Panc1 (cell line): ENCODE measurements around the gene CD93.

ENCODE experiments used
- CTCF ChIP-seq: fragments of 450-650 bp; IDR thresholded peaks from 2 replicates; pipeline ENCODE4 v1.5.1; 2017; ENCODE audit warnings: mild to moderate bottlenecking
- POLR2AphosphoS5 ChIP-seq: IDR thresholded peaks from 2 replicates; pipeline ENCODE4 v1.6.1; 2012; ENCODE audit warnings: mild to moderate bottlenecking, low read depth, low read length, moderate library complexity
- TCF7L2 ChIP-seq: IDR thresholded peaks from 2 replicates; pipeline ENCODE4 v1.6.1; 2011; ENCODE audit warnings: mild to moderate bottlenecking, low read depth, low read length, inconsistent platforms

DNA sequence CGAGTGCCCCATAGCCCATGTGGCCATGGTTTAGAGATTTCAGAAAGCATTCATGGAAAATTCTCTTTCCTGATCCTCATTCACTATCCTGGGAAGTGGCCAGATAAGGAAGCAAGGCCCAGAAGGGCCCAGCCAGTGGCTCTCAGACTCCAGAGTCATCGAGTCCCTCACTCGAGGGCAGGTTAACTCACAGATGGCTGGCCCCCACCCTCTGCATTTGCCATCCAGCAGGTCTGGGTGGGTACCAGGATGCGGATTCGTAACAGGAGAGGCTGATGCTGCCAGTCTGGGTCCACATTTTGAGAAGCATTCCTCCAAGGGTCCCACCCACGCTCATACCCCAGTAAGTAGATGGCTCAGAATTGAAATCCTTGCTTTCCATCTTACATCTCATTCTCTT is 54.8 kb downstream of the CD93 start:
- TF ChIP-seq CTCF (no peak), POLR2AphosphoS5 (no peak), TCF7L2 (no peak)
